Ishikawa (cell line): ENCODE measurements around the gene ZNF556.

Experiments
- CEBPB ChIP-seq: IDR thresholded peaks from 2 replicates; pipeline ENCODE4 v1.6.1; 2012
- CREB1 ChIP-seq: IDR thresholded peaks from 2 replicates; pipeline ENCODE4 v1.6.1; 2012; ENCODE audit warnings: low read depth
- EGR1 ChIP-seq: IDR thresholded peaks from 2 replicates; pipeline ENCODE4 v1.6.1; 2012
- EP300 ChIP-seq: IDR thresholded peaks from 2 replicates; pipeline ENCODE4 v1.6.1; 2012; ENCODE audit warnings: borderline replicate concordance
- FOXM1 ChIP-seq: IDR thresholded peaks from 2 replicates; pipeline ENCODE4 v1.6.1; 2012; ENCODE audit warnings: low read depth, borderline replicate concordance
- NFIC ChIP-seq: IDR thresholded peaks from 2 replicates; pipeline ENCODE4 v1.6.1; 2012
- RAD21 ChIP-seq: IDR thresholded peaks from 2 replicates; pipeline ENCODE4 v1.6.1; 2012; ENCODE audit warnings: low read depth
- TAF1 ChIP-seq: IDR thresholded peaks from 2 replicates; pipeline ENCODE4 v1.6.1; 2012; ENCODE audit warnings: low read depth, mild to moderate bottlenecking
- TCF12 ChIP-seq: IDR thresholded peaks from 2 replicates; pipeline ENCODE4 v1.6.1; 2012; ENCODE audit warnings: low read depth
- TEAD4 ChIP-seq: IDR thresholded peaks from 2 replicates; pipeline ENCODE4 v1.6.1; 2012
- YY1 ChIP-seq: IDR thresholded peaks from 2 replicates; pipeline ENCODE4 v1.6.1; 2012; ENCODE audit warnings: low read depth
- ZBTB7A ChIP-seq: IDR thresholded peaks from 2 replicates; pipeline ENCODE4 v1.6.1; 2012; ENCODE audit warnings: low read depth
- TF ChIP-seq, protein P1 (sequence below): IDR thresholded peaks from 2 replicates; pipeline ENCODE4 v1.6.1; 2012
- TF ChIP-seq, protein P2 (sequence below): IDR thresholded peaks from 2 replicates; pipeline ENCODE4 v1.6.1; 2012
- TF ChIP-seq, protein P3 (sequence below): IDR thresholded peaks from 2 replicates; pipeline ENCODE4 v1.6.1; 2012; ENCODE audit warnings: low read depth, mild to moderate bottlenecking

ZNF556 gene

DNA sequence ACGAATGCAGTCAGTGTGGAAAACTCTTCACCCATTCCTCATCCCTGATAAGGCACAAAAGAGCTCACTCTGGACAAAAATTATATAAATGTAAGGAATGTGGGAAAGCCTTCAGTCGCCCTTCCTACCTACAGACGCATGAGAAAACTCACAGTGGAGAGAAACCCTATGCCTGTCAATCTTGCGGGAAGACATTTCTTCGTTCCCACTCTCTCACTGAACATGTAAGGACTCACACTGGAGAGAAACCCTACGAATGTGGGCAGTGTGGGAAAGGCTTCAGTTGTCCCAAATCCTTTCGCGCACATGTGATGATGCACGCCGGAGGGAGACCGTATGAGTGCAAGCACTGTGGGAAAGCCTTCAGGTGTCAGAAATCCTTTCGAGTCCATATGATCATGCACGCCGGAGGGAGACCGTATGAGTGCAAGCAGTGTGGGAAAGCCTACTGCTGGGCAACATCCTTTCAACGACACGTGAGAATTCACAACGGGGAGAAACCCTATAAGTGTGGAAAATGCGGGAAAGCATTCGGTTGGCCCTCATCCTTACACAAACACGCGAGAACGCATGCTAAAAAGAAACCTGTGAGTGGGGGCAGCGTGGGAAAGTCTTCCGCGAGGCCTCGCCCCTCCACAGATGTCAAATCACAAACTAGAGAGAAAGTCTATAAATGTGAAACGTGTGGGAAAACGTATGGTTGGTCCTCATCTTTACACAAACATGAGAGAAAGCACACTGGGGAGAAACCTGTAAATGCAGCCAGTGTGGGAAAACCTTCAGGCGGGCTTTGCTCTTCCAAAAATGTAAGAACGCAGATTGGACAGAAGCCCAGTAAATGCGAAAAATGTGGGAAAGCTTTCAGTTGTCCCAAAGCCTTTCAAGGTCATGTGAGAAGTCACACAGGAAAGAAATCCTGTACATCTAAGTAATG is 10.5 kb downstream of the ZNF556 start:
- TF ChIP-seq TEAD4 (0 out of 2 replicates have a peak, but pooled peaks have one; percentile 19), YY1 (no peak), TCF12 (0 out of 2 replicates have a peak, but pooled peaks have one; percentile 28), CEBPB (no peak)
- TF ChIP-seq, protein P1, sequence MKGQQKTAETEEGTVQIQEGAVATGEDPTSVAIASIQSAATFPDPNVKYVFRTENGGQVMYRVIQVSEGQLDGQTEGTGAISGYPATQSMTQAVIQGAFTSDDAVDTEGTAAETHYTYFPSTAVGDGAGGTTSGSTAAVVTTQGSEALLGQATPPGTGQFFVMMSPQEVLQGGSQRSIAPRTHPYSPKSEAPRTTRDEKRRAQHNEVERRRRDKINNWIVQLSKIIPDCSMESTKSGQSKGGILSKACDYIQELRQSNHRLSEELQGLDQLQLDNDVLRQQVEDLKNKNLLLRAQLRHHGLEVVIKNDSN = peak; percentile 15; the same call in 1 of the 2 replicates

DNA sequence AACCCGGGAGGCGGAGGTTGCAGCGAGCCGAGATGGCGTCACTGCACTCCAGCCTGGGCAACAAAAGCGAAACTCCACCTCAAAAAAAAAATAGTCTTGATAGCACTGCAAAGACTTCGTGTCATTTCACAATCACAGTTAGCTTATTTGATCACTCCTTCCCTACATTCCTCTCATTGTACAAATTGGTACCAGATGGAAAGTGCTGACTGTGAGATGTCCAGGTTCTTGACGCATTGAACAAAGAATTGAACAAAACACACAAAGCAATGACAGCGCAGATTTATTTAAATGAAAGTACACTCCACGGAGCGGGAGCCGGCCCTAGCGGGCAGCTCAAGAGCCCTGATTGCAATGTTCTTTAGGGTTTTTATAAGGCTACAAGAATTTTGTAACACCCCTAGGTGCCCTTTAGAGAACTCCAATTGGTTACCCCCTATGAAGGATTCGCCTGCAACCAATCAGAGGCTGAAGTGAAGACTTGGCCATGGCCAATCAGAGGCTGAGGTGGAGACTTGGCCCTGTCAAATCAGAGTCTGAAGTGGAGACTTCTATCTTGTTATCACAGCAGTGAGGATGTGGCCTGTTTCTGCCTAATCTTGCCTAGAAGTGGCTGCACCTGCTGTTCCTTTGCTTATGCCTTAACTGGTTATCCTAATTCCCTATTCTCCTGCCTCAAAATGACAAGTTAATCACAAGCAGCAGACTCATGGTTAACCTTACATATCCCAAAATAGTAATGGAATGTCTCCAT is 16.7 kb downstream of the ZNF556 start:
- TF ChIP-seq NFIC (no peak), CEBPB (no peak), EP300 (no peak), YY1 (no peak), TCF12 (no peak), ZBTB7A (no peak), TAF1 (no peak), RAD21 (no peak), FOXM1 (no peak), EGR1 (no peak), CREB1 (no peak), TEAD4 (no peak)
- TF ChIP-seq, protein P2, sequence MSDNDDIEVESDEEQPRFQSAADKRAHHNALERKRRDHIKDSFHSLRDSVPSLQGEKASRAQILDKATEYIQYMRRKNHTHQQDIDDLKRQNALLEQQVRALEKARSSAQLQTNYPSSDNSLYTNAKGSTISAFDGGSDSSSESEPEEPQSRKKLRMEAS = no peak
- TF ChIP-seq, protein P3, sequence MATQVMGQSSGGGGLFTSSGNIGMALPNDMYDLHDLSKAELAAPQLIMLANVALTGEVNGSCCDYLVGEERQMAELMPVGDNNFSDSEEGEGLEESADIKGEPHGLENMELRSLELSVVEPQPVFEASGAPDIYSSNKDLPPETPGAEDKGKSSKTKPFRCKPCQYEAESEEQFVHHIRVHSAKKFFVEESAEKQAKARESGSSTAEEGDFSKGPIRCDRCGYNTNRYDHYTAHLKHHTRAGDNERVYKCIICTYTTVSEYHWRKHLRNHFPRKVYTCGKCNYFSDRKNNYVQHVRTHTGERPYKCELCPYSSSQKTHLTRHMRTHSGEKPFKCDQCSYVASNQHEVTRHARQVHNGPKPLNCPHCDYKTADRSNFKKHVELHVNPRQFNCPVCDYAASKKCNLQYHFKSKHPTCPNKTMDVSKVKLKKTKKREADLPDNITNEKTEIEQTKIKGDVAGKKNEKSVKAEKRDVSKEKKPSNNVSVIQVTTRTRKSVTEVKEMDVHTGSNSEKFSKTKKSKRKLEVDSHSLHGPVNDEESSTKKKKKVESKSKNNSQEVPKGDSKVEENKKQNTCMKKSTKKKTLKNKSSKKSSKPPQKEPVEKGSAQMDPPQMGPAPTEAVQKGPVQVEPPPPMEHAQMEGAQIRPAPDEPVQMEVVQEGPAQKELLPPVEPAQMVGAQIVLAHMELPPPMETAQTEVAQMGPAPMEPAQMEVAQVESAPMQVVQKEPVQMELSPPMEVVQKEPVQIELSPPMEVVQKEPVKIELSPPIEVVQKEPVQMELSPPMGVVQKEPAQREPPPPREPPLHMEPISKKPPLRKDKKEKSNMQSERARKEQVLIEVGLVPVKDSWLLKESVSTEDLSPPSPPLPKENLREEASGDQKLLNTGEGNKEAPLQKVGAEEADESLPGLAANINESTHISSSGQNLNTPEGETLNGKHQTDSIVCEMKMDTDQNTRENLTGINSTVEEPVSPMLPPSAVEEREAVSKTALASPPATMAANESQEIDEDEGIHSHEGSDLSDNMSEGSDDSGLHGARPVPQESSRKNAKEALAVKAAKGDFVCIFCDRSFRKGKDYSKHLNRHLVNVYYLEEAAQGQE = no peak
- TF ChIP-seq, protein P1 = no peak

DNA sequence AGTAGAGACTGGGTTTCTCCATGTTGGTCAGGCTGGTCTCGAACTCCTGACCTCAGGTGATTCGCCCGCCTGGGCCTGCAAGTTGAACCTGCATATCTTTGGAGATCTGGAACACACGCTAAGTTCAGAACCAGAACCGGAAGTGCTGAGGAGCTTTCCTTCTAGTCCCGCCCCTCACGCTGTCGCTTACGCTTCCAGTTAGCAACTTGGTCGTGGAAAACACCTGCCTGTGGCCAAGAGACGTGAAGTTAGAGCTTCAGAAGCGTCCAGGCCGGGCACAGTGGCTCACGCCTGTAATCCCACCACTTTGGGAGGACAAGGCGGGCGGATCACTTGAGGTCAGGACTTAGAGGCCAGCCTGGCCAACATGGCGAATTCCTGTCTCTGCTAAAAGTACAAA is 18.6 kb downstream of the ZNF556 start:
- no peak for TF ChIP-seq EP300
- no peak for TF ChIP-seq TAF1
- TF ChIP-seq EGR1 = no peak
- TF ChIP-seq NFIC = no peak
- TF ChIP-seq, protein P1 = no peak
- TF ChIP-seq, protein P2 = no peak
- TF ChIP-seq, protein P3 = no peak
- TF ChIP-seq TEAD4 = no peak
- TF ChIP-seq FOXM1 = no peak
- no peak for TF ChIP-seq YY1
- no peak for TF ChIP-seq CREB1

DNA sequence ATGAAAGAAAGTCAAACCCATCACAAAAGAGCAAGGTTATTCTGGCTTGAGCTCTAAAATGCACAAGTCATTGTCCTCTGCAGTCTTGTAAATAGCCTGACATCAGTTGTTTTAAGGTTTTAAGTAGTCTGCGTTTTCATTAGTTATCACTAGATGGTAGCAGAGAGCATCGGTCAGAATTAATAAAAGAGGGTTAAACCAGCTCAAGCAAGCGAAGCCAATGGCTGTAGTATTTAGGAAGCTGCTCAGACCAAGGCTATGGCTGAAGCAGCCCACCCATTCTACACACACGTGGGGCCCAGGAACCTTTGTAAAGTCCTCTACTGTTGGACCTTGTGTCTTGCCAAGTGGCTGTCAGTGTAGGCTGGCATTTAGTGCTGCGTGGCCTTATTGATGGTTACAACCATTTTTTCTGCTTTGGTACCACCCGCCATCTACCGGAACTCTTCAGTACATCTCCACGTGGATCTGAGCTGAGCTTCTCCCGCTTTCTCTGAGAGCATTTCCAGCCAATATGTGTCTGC is 20.3 kb downstream of the ZNF556 start:
- TF ChIP-seq TCF12 (no peak), RAD21 (peak; percentile 49; the same call in 1 of the 2 replicates), EP300 (no peak), FOXM1 (no peak)

DNA sequence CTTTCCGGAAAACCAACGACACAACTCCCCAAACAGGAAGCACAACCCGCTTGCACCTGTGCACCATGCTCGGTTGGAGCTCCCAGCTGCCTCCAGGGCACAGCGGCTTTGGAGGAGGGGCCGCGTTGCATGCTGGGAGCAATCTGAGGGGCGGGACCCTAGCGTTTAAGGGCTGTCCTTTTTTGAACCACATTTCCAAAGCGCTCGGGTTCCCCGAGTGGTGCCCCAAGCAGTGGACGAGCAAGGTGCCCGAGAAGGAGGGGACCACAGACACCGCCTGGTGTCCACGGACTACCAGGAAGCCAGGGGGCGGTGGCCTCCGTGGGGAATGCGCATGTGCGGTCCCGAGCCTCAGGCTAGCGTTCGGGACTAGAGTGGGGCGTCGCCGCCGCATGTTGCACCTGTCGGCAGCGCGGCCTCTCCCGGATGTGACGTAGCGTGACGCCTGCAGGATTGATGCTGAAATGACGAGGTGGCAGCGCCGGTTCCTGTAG is 21.6 kb downstream of the ZNF556 start:
- TF ChIP-seq FOXM1 (no peak), CREB1 (no peak), EP300 (no peak), NFIC (no peak), TAF1 (no peak)
- TF ChIP-seq, protein P1 = no peak
- TF ChIP-seq, protein P2 = 0 out of 2 replicates have a peak, but pooled peaks have one; percentile 1
